Endothelial cell of umbilical vein (primary cell): Measurements from ENCODE around the gene SLC27A2.

Source experiments
- CTCF ChIP-seq, 2 donors: IDR thresholded peaks; 1 replicate in 1 of 2; 2 replicates in 1 of 2; pipeline ENCODE4 v1.5.1; 2011; ENCODE audit warnings: low read length in 2 of 2, mild to moderate bottlenecking in 2 of 2, moderate library complexity in 2 of 2, control low read depth in 1 of 2, inconsistent platforms in 1 of 2, low read depth in 1 of 2; ENCODE audit not compliant: insufficient read depth in 1 of 2; ENCODE audit errors: extremely low read depth in 1 of 2
- EZH2 ChIP-seq: IDR thresholded peaks from 2 replicates; pipeline ENCODE4 v1.6.1; 2012; ENCODE audit warnings: borderline replicate concordance, low read depth, mild to moderate bottlenecking, moderate library complexity, low read length, inconsistent platforms; ENCODE audit not compliant: severe bottlenecking
- MAX ChIP-seq: IDR thresholded peaks from 2 replicates; pipeline ENCODE4 v1.6.1; 2011; ENCODE audit not compliant: insufficient read depth, insufficient read length
- POLR2A ChIP-seq: IDR thresholded peaks from 2 replicates; pipeline ENCODE4 v1.6.1; 2012; ENCODE audit warnings: low read depth, mild to moderate bottlenecking, control low read depth, low read length

GRCh38 chr15:50134524-50135024 is 47.4 kb upstream of the SLC27A2 start:
- TF ChIP-seq POLR2A (no peak), CTCF (IDR thresholded peaks at IDR 0.05; ENCODE audit: extremely low read depth in 1 of 2, insufficient read depth in 1 of 2, low read depth in 1 of 2, low read length in 2 of 2) (no peak), EZH2 (no peak), MAX (no peak)
